K562 (cell line): ENCODE data around the gene LLGL2.

ENCODE experiments used
- GATAD2A ChIP-seq: fragments of 450-650 bp; IDR thresholded peaks from 2 replicates; pipeline ENCODE4 v1.6.1; 2017
- MAFF ChIP-seq: IDR thresholded peaks from 2 replicates; pipeline ENCODE4 v1.6.1; 2012; ENCODE audit warnings: low read length, improper control_type of control experiment
- PHF21A ChIP-seq: fragments of 450-650 bp; IDR thresholded peaks from 2 replicates; pipeline ENCODE4 v1.6.1; 2017; ENCODE audit warnings: low read depth, borderline replicate concordance
- PRDM10 ChIP-seq: fragments of 450-650 bp; IDR thresholded peaks from 2 replicates; pipeline ENCODE4 v1.6.1; 2018; ENCODE audit not compliant: partially characterized antibody
- SMARCB1 ChIP-seq: IDR thresholded peaks from 2 replicates; pipeline ENCODE4 v1.6.1; 2011; ENCODE audit warnings: improper control_type of control experiment, low read depth; ENCODE audit not compliant: insufficient read length
- SRSF9 ChIP-seq: fragments of 200-400 bp; formaldehyde crosslinking; IDR thresholded peaks from 2 replicates; pipeline ENCODE4 v1.6.1; 2017; ENCODE audit warnings: low read depth, low read length, borderline replicate concordance
- U2AF2 ChIP-seq: fragments of 200-400 bp; formaldehyde crosslinking; optimal IDR thresholded peaks from 2 replicates; pipeline ENCODE3; 2017; ENCODE audit warnings: low read depth, mild to moderate bottlenecking, low read length
- YBX1 ChIP-seq: fragments of 450-650 bp; IDR thresholded peaks from 2 replicates; pipeline ENCODE4 v1.7.1; 2016; ENCODE audit warnings: mild to moderate bottlenecking
- ZNF785 ChIP-seq: fragments of 250-450 bp; sonication (Bioruptor Pico); IDR thresholded peaks from 2 replicates; pipeline ENCODE4 v1.4.0; 2020; ENCODE audit warnings: mild to moderate bottlenecking
- TF ChIP-seq, protein P1 (sequence below): sonication (generic); formaldehyde crosslinking; IDR thresholded peaks from 2 replicates; pipeline ENCODE4 v1.5.0; 2020; ENCODE audit warnings: missing genetic modification reagents
- TF ChIP-seq, protein P2 (sequence below), 3 experiments: IDR thresholded peaks in 2 of 3; conservative IDR thresholded peaks in 1 of 3; 2 replicates each; pipeline ENCODE4 v1.5.1; 2011 to 2012; ENCODE audit warnings: low read length in 3 of 3, mild to moderate bottlenecking in 3 of 3, control low read depth in 2 of 3, improper control_type of control experiment in 1 of 3, inconsistent platforms in 1 of 3, low read depth in 1 of 3, mixed read lengths in 1 of 3, moderate library complexity in 1 of 3; ENCODE audit not compliant: insufficient read depth in 2 of 3

- TF ChIP-seq YBX1 (no peak), MAFF (no peak), ZNF785 (CRISPR knock-in tag) (no peak), U2AF2 (no peak), PRDM10 (no peak), SRSF9 (no peak), PHF21A (no peak), SMARCB1 (no peak), GATAD2A (no peak)
- TF ChIP-seq, protein P1, sequence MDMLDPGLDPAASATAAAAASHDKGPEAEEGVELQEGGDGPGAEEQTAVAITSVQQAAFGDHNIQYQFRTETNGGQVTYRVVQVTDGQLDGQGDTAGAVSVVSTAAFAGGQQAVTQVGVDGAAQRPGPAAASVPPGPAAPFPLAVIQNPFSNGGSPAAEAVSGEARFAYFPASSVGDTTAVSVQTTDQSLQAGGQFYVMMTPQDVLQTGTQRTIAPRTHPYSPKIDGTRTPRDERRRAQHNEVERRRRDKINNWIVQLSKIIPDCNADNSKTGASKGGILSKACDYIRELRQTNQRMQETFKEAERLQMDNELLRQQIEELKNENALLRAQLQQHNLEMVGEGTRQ (CRISPR knock-in tag): no peak
- TF ChIP-seq, protein P2, sequence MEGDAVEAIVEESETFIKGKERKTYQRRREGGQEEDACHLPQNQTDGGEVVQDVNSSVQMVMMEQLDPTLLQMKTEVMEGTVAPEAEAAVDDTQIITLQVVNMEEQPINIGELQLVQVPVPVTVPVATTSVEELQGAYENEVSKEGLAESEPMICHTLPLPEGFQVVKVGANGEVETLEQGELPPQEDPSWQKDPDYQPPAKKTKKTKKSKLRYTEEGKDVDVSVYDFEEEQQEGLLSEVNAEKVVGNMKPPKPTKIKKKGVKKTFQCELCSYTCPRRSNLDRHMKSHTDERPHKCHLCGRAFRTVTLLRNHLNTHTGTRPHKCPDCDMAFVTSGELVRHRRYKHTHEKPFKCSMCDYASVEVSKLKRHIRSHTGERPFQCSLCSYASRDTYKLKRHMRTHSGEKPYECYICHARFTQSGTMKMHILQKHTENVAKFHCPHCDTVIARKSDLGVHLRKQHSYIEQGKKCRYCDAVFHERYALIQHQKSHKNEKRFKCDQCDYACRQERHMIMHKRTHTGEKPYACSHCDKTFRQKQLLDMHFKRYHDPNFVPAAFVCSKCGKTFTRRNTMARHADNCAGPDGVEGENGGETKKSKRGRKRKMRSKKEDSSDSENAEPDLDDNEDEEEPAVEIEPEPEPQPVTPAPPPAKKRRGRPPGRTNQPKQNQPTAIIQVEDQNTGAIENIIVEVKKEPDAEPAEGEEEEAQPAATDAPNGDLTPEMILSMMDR (IDR thresholded peaks at IDR 0.05 in 2 of 3, conservative IDR thresholded peaks at IDR 0.05 in 1 of 3; ENCODE audit: insufficient read depth in 2 of 3, low read depth in 1 of 3, low read length in 3 of 3): no peak
Measured at GRCh38 chr17:75573540-75573957, 48.1 kb downstream of the LLGL2 start.
